Measurements from ENCODE around the gene GIT1.

Gene GIT1

DNA sequence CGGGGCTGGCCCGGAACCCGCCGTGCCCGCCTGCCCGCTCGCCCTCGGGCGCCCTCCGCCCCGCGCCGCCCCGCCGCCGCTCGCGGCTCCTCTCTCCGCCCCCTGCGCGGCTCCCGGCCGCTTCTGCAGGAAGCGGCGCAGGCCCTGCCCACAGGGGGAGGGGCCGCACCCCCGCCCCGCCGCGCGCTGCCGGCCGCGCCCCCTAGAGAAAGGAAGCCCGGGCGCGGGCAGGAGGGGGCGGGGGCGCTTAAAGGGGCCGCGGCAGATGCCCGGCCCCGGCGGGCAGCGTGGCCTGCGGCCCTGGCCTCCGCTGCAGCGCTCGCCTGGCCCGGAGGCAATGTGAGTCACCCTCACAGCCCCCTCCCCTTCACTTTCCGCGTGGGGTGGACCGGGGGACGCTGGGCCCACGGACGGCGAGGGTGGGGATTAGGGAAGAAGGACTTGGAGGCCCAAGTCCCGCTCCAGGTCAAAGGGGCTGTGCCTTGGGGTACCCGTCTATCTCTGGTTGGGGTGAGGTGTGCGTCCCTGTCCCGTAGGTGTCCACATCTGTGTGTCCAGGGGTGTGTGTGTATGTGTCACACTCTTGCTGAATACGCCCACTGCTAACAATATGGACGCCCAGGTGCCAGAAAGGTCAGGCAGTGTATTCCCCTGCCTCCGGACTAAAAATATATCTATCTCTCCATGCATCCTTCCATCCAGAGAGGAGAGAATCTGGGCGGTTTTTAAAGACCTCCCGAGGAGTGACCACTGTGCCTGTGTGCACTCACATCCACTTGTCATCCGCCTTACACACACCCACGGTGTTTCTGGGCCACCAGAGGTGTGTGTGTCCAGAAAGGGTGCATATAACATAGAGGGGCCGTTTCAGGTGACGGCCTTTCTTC is at the start of gene GIT1:
TSS of gene GIT1 (minus strand) at position 125 of the 887 bp plus-strand sequence. CDS start 270 bp downstream, outside the sequence.
- peak; percentile 82 to 84 for DNase-seq

- no peak for DNase-seq
Measured at GRCh38 chr17:29633886-29634285, 44.4 kb upstream of the GIT1 start.

- no peak for DNase-seq
Measured at GRCh38 chr17:29630630-29631193, 41.3 kb upstream of the GIT1 start.

- DNase-seq, result no peak
Measured at GRCh38 chr17:29629839-29630238, 40.4 kb upstream of the GIT1 start.

- DNase-seq, result no peak
Measured at GRCh38 chr17:29628644-29629043, 39.2 kb upstream of the GIT1 start.

GRCh38 chr17:29627951-29628350 is 38.5 kb upstream of the GIT1 start:
- no peak for DNase-seq

DNA sequence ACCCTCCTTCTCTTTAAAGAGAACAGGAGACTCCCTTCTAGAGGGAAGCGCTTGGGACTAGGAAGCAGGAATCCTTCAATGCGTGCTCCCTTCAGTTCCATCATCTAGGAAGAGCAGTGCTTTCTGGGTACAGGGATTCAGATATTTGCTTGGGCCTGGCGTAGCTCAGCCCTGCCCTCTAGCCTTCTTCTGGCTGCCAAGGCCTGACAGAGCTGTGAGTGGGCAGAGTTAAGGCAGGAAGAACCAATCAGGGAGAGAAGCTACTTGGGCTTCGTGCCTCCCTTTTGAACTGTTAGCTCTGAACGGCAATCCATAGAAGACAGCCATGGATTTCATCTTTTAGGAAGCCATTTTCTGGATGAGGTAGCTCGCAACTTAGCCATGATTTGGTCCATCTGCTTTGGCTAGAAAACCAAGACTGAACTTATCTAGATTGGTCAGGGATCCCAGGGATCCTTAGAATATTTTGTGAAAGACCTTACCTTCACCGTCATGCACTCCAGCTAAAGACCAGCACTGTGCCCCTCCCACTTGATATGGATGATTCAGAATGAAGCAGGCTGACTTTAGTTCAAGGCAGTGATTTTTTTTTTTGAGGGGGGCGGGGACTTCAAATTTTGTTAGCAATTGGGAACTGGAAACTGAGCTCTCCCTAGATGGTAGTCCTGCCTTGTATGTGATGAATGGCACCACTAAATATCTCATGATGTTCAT is 35.7 kb upstream of the GIT1 start:
- DNase-seq, result peak in 1 of 2 experiments; percentile 48

- DNase-seq, result no peak
Measured at GRCh38 chr17:29624586-29624985, 35.1 kb upstream of the GIT1 start.

DNA sequence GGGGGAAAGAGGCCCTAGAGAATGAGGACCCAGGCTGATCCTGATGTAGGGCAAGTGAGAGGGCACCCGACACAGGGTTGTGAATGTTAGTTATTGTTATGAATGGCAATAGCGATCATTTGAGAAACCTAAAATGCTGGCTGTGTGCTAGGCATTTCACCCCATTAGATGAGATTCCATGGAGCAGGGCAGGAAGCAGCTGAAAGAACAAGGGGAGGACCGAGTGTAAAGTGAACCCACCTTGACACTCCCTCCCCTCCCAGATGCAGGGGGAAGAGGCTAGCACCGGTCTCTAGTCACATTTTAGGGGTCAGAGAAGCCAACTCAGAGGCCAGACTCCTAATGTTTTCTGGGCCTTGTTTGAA is 33.8 kb upstream of the GIT1 start:
- no peak for DNase-seq

- peak; percentile 52 to 69 for DNase-seq
Measured at GRCh38 chr17:29622337-29623282, 33.2 kb upstream of the GIT1 start, which contains the start of gene CORO6. Gene CORO6 (minus strand): TSS chr17:29622912. CDS start chr17:29621421, 1,491 bp downstream.

DNA sequence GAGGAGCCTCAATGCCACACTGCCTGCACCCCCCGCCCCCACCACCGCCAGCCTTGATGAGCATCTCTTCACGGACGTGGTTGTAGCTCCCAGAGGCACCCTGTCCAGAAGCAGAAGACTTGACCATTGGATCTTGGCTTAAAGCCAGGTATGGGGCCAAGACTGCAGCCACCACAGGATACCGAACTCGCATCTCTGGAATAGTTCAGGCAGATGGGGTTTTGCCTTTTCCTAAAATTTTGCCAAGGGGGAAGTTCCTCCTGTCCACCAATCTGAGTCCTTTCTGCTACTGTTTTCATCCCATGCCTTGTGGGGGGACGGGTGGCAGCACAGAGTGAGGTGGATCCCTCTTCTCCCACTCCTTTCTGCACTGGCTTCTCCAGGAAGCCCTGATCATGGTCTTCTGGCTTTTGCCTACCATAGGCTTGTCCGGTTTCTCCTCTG is 32.3 kb upstream of the GIT1 start:
- no peak for DNase-seq

GRCh38 chr17:29620779-29621500 is 31.5 kb upstream of the GIT1 start:
- DNase-seq, result no peak

DNA sequence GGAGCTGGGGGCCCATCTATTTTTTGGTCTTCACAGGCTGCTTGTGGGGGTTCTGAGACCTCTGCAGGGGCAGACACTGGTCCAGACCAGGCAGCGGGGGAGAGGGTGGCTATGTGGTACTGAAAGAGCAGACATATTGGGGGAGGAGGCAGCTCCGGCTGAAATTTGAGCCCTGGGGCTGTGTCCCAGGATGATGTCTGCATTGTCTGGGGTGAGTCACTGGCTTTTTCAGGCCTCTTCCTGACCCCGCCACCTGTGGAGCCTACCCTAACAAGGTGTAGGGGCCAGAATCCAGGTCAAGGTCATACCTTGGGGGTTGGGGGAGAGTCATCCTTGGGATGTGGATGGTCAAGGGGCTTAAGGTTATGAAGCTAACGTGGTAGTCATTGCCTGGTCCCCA is 30.8 kb upstream of the GIT1 start:
- DNase-seq, result no peak

- no peak for DNase-seq
Measured at GRCh38 chr17:29619251-29619650, 29.8 kb upstream of the GIT1 start.

DNA sequence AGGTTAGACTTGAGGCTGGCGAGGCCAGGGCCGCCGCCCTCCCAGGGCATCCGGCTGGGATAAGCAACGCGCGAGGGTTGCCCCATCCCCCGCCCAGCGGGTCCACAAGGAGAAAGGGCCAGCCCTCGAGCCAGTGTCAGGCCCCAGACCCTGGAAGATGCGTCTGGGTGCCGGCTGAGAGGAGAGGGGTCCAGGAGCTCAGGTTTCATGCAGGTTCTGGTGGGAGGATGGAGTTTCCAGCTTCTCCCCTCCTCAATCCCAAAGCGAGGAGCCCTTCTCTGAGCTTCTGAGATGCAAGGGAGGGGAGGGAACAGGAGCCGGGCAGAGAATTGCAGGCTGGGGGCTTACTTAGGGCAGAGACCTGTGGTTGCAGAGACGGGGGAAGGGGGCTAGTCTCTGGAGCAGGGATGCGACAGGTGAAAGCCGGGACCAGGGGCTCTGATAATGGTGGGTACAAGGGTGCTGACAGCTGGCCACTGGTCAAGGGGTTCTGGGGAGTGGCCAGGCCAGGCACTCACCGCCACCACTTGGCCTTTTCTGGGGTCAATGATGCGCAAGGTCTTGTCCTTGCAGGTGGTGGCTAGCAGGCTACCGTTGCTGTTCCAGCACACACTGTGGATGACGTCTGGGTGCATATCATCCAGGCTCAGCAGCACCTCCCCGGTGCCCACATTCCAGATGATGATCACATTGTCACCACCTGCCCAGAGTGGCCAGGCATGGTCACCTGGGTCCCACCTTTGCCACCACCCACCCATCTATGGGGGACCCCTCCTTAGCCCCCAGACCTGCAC is 29.0 kb upstream of the GIT1 start:
- no peak for DNase-seq

DNA sequence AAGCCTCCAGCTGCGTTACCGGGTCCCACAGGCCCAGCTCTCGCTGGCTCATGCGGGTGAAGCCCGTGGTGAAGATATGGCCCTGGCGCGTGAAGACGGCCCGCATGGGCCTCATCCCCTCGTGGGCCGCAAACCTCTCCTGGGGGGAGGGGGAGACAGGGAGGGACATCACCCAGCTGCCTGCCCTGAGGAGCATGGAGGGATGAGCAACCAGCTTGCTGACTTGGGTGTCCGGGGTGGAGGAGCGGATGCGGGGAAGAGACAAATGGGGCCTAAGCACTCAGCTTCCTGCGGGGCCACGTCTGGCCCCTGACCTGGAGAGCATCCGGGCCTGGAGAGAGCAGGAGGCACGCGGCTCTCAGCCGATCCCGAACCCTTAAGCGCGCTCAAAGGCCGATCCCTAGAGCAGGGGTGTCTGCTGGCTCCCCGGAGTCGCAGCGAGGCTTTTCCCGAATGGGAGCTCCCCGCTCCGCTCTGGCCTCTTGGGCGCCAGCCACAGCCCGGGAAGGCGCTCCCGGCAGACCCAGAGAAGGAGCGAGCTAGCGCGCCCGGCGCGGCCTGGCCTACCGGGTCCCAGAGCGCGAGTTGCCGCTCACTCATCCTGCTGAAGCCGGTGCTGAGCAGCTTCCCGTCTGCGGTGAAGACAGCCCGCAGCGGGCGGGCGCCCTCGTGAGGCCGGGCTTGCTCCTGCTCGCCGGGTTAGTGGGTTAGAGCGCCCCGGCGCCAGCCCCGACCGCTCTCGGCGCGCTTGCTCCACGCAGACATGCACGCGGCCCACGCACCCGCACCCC is 28.2 kb upstream of the GIT1 start:
- peak; percentile 89 to 92 for DNase-seq

DNA sequence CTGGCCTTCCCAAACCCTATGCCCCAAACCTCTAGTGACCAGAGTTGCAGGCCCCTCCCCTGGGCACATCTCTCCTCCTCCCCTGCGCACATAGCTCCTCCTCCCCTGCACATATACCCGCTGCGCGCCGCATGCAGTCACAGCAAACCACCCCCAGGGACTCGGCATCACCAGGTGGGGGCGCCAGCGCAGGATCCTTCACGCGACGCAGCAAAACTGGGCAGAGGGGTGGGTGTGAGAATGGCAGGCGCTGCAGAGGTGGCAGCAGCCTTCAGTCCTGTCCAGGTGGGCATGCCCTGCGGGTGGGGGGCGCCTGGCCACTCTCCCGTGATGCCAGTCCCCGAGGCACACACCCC is 27.7 kb upstream of the GIT1 start:
- peak; percentile 89 to 91 for DNase-seq

GRCh38 chr17:29616300-29617048 is 27.0 kb upstream of the GIT1 start:
- no peak for DNase-seq
